HG02588 (cell line): ENCODE data around the gene FZD8.

Source experiments
- ATAC-seq: cut with Tn5 transposase; IDR thresholded peaks from one replicate; pipeline ENCODE4 v1.9.1; 2021; ENCODE audit warnings: mild to moderate bottlenecking, moderate library complexity; ENCODE audit not compliant: unreplicated experiment

The FZD8 gene

DNA sequence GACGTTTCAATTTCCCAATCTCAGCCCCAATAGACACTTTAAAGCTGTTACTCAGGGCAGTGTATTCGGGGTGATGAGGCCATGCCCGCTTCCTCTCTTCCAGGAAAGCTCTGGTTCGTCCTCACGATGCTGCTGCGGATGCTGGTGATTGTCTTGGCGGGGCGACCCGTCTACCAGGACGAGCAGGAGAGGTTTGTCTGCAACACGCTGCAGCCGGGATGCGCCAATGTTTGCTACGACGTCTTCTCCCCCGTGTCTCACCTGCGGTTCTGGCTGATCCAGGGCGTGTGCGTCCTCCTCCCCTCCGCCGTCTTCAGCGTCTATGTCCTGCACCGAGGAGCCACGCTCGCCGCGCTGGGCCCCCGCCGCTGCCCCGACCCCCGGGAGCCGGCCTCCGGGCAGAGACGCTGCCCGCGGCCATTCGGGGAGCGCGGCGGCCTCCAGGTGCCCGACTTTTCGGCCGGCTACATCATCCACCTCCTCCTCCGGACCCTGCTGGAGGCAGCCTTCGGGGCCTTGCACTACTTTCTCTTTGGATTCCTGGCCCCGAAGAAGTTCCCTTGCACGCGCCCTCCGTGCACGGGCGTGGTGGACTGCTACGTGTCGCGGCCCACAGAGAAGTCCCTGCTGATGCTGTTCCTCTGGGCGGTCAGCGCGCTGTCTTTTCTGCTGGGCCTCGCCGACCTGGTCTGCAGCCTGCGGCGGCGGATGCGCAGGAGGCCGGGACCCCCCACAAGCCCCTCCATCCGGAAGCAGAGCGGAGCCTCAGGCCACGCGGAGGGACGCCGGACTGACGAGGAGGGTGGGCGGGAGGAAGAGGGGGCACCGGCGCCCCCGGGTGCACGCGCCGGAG lies 34.4 kb downstream of the FZD8 start:
- no peak for ATAC-seq

DNA sequence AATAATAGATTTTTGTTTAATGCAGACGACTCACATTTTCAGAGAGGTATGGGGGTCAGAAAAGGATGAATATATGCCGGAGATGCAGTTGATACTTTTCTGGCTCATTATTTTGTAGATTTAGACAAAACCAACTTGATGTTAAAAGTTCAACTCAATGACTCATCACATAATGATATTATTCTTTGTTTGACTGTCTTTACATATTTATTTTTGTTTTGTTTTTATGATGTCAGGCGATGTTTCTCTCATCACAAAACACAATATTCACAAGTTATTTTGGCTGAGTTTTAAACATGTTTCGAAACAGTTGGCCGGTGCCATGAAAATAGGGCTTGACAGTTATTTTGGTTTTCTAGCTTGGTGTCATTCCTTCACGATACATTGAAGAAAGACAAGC lies 35.7 kb downstream of the FZD8 start:
- ATAC-seq, result no peak

DNA sequence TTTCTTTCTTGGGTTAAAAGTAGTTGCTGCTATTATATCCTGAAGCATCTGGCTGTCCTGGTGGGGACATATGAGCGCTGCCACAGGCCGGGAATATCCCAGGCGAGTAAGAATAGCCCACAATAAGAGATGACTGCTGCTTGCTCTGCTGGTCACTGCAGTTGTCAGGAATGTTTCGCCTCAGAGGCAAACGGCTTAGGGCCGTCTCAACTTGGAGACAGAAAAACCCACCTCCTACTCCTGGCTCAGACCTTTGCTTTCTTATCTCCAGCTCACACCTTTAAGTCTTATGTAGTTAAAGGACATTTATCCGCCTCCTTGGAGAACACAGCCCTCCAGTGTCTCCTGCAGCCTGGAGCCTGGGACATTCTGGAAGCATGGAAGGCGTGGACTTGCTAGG lies 36.9 kb downstream of the FZD8 start, which contains the start of gene GJD4:
TSS of gene GJD4 (plus strand) at position 151 of the 400 bp plus-strand sequence. CDS start at position 378, 227 bp downstream.
- no peak for ATAC-seq

- ATAC-seq, result no peak
Observed at GRCh38 chr10:35600193-35600592, 41.9 kb downstream of the FZD8 start.

- ATAC-seq, result no peak
Observed at GRCh38 chr10:35598379-35598778, 43.7 kb downstream of the FZD8 start.

- no peak for ATAC-seq
Observed at GRCh38 chr10:35595106-35595505, 47.0 kb downstream of the FZD8 start.

GRCh38 chr10:35594115-35595079 lies 47.7 kb downstream of the FZD8 start:
- ATAC-seq, result no peak

DNA sequence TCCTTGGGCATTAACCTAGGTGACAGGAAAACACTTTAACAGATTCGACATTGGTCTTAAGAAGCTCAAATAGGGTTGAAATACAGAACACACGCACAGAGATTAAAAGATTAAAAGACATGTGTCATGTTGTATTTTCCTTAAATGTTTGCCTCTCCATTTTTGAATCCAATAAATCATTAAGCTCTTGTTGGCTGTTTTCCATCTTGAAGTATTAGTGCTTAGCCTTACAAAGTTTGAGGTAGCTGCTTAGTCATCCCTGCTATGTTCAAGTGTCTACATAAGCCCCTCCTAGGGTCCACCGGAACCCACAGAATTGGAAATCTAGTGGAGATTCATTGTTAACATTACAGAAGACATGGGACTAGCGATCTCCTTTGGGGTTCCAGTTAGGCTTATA lies 49.7 kb downstream of the FZD8 start:
- ATAC-seq, result no peak

DNA sequence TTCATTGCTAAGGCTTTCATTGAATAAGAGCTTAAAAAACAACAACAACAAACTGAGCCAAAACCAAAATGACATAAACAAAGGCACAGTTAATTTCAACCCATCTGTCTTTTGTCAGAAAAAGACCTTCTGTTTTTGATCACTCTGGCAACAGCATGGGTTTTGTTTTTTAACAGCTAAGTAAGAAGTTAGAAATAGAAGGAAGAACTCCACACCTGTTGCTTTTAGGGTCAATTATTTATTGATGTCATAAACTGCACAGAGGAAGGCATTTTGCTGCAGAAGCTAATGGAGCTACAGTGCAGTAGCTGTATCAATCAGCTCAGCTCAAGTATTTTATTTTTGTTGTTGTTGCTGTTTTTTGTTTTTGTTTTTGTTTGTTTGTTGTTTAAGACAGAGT lies 53.3 kb downstream of the FZD8 start:
- no peak for ATAC-seq
